ENCODE data around the gene CGREF1.
A peak's percentile ranks its signal among the peaks of the same experiment; 100 is the strongest.
"Not testable (repeated sequence)": the region's sequence is repeated elsewhere in the genome, so short reads cannot be mapped to it uniquely, and the experiment has no call there.

The CGREF1 gene

GRCh38 chr2:27088634-27089033 lies 30.3 kb downstream of the CGREF1 start:
- DNase-seq (ENCODE audit: low spot score), result no peak

- DNase-seq (ENCODE audit: low spot score), result no peak
Measured at GRCh38 chr2:27087823-27088410, 31.0 kb downstream of the CGREF1 start.

- no peak for DNase-seq (ENCODE audit: low spot score)
Measured at GRCh38 chr2:27086724-27087593, 32.0 kb downstream of the CGREF1 start, which contains the start of gene KHK. Gene KHK (plus strand): TSS chr2:27086772. CDS start chr2:27087260, 488 bp downstream.

GRCh38 chr2:27086090-27086723 lies 32.7 kb downstream of the CGREF1 start:
- peak; percentile 98 for DNase-seq (ENCODE audit: low spot score)

- DNase-seq (ENCODE audit: low spot score), result no peak
Measured at GRCh38 chr2:27085673-27086089, 33.2 kb downstream of the CGREF1 start.

- no peak for DNase-seq (ENCODE audit: low spot score)
Measured at GRCh38 chr2:27085062-27085672, 33.8 kb downstream of the CGREF1 start.

- DNase-seq (ENCODE audit: low spot score), result no peak
Measured at GRCh38 chr2:27084297-27085061, 34.4 kb downstream of the CGREF1 start.

GRCh38 chr2:27083410-27084296 lies 35.3 kb downstream of the CGREF1 start:
- DNase-seq (ENCODE audit: low spot score), result no peak

- DNase-seq (ENCODE audit: low spot score), result no peak
Measured at GRCh38 chr2:27082773-27083409, 36.0 kb downstream of the CGREF1 start.

GRCh38 chr2:27081984-27082772 lies 36.8 kb downstream of the CGREF1 start:
- no peak for DNase-seq (ENCODE audit: low spot score)

- no peak for DNase-seq (ENCODE audit: low spot score)
Measured at GRCh38 chr2:27080603-27080936, 38.4 kb downstream of the CGREF1 start.

GRCh38 chr2:27080140-27080469 lies 38.8 kb downstream of the CGREF1 start:
- DNase-seq (ENCODE audit: low spot score), result no peak

- DNase-seq (ENCODE audit: low spot score), result no peak
Measured at GRCh38 chr2:27079233-27080139, 39.4 kb downstream of the CGREF1 start.

GRCh38 chr2:27078267-27079194 lies 40.4 kb downstream of the CGREF1 start, which contains the start of gene EMILIN1:
Gene EMILIN1 (plus strand): TSS chr2:27078615. CDS start chr2:27079066, 451 bp downstream.
- peak; percentile 96 for DNase-seq (ENCODE audit: low spot score)

GRCh38 chr2:27077231-27077630 lies 41.7 kb downstream of the CGREF1 start:
- no peak for DNase-seq (ENCODE audit: low spot score)

- no peak for DNase-seq (ENCODE audit: low spot score)
Measured at GRCh38 chr2:27076323-27076722, 42.6 kb downstream of the CGREF1 start.

GRCh38 chr2:27075566-27075871 lies 43.4 kb downstream of the CGREF1 start:
- DNase-seq (ENCODE audit: low spot score), result not testable (repeated sequence)

Measured in left forelimb (tissue), 1 donor.